ENCODE results near the gene SNED1.

SNED1 gene

DNA sequence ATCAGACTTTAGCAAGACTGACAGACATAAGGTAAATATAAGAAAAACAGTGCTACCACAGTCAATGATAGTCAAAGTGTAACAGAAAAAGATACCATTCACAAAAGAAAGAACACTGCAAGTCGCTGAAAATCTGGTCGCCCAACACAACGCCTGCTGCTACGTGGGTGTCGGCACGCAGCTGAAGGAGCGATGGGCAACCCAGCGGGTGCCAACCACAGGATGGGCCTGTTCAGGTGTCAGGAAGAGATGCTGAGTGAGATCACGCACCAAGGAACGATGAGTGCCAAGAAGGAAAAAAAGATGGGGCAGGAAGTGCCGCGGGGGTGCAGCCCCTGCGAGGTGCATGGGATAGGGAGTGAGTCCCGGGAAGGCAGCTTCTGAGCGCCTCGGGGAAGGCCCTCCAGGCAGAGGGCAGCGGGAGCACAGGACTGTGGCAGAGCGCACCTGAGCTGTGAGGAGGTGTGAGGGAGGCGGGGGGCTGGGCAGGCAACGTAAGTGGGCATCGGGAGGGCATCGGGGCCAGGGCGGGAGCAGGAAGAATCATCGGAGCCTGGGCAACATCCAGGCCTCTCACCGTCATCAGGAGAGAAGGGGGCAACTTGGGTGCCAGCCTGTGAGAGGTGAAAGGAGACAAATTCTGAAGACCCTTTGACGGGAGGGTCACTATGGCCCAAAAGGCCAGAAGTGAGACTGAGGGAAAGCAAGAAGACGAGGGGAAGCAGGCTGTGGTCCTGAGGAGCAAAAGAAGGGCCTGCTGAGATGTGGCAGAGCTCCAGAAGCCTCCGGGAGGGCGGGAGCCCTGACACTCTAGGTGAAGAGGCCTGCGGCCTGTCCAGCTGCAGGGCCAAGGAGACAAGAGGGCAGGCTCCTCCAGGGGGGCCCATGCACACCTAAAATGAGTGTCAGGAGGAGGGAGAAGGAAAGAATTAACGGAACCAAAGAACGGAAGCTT lies 118.5 kb downstream of the SNED1 start:
- TF ChIP-seq, protein P1, sequence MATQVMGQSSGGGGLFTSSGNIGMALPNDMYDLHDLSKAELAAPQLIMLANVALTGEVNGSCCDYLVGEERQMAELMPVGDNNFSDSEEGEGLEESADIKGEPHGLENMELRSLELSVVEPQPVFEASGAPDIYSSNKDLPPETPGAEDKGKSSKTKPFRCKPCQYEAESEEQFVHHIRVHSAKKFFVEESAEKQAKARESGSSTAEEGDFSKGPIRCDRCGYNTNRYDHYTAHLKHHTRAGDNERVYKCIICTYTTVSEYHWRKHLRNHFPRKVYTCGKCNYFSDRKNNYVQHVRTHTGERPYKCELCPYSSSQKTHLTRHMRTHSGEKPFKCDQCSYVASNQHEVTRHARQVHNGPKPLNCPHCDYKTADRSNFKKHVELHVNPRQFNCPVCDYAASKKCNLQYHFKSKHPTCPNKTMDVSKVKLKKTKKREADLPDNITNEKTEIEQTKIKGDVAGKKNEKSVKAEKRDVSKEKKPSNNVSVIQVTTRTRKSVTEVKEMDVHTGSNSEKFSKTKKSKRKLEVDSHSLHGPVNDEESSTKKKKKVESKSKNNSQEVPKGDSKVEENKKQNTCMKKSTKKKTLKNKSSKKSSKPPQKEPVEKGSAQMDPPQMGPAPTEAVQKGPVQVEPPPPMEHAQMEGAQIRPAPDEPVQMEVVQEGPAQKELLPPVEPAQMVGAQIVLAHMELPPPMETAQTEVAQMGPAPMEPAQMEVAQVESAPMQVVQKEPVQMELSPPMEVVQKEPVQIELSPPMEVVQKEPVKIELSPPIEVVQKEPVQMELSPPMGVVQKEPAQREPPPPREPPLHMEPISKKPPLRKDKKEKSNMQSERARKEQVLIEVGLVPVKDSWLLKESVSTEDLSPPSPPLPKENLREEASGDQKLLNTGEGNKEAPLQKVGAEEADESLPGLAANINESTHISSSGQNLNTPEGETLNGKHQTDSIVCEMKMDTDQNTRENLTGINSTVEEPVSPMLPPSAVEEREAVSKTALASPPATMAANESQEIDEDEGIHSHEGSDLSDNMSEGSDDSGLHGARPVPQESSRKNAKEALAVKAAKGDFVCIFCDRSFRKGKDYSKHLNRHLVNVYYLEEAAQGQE (IDR thresholded peaks at IDR 0.05; ENCODE audit: insufficient replicate concordance, low read depth) = no peak
- TF ChIP-seq SPI1 (IDR thresholded peaks at IDR 0.05; ENCODE audit: borderline replicate concordance, low read depth) (no peak), POLR2AphosphoS5 (IDR thresholded peaks at IDR 0.05; ENCODE audit: low read depth) (no peak), GABPA (IDR thresholded peaks at IDR 0.05; ENCODE audit: low read depth) (no peak)
- TF ChIP-seq, protein P2, sequence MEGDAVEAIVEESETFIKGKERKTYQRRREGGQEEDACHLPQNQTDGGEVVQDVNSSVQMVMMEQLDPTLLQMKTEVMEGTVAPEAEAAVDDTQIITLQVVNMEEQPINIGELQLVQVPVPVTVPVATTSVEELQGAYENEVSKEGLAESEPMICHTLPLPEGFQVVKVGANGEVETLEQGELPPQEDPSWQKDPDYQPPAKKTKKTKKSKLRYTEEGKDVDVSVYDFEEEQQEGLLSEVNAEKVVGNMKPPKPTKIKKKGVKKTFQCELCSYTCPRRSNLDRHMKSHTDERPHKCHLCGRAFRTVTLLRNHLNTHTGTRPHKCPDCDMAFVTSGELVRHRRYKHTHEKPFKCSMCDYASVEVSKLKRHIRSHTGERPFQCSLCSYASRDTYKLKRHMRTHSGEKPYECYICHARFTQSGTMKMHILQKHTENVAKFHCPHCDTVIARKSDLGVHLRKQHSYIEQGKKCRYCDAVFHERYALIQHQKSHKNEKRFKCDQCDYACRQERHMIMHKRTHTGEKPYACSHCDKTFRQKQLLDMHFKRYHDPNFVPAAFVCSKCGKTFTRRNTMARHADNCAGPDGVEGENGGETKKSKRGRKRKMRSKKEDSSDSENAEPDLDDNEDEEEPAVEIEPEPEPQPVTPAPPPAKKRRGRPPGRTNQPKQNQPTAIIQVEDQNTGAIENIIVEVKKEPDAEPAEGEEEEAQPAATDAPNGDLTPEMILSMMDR (IDR thresholded peaks at IDR 0.05; ENCODE audit: insufficient read depth, low read length) = no peak
- no peak for DNase-seq (ENCODE audit: low read depth in 1 of 2, low spot score in 1 of 2)
- no peak overlapping the region for H3K4me3 ChIP-seq (replicated peaks; ENCODE audit: insufficient read depth, low read length)
- H3K27ac ChIP-seq (replicated peaks) = no peak overlapping the region
- no peaks in the 10 kb centered on the region for H3K27me3 ChIP-seq (ENCODE audit: insufficient read depth, poor library complexity, severe bottlenecking)

DNA sequence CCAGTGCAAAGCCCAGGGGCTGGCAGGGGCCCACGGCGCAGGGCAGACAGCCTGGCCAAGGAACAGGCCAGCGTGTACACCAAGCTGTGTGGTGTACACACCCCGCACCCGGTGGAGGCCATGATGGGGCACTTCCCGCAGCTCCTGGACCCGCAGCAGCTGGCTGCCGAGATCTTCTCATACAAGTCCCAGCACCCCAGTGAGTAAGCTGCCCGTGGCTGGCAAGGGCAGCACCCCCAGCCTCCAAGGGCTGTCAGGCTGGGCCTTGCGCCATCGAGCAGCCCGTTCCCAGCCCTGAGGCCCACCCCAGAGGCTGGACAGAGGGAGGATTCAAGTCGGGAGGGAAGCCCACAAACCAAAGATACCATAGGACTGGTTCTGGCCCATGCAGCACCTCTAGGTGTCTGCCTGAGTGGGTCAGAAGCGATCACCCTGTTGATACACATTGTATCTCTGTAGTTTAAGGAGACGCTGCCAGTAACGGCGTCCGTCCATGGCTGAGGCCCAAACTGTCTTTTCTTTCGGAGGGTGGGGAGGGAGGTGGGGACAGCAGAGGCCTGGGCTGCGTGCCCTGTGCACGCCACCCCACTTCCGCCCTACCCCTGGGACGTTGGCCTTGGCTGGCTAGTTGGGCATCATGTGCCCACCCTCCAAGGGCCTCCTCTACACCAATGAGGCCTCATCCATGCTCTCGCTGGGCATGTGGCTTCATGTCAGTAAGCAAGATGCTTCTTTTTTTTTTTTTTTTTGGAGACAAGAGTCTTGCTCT lies 120.5 kb downstream of the SNED1 start:
- no peak overlapping the region for H3K4me3 ChIP-seq (replicated peaks; ENCODE audit: insufficient read depth, low read length)
- H3K27ac ChIP-seq (replicated peaks) = no peak overlapping the region
- TF ChIP-seq, protein P2 (IDR thresholded peaks at IDR 0.05; ENCODE audit: insufficient read depth, low read length) = no peak
- TF ChIP-seq GABPA (IDR thresholded peaks at IDR 0.05; ENCODE audit: low read depth) (no peak), SPI1 (IDR thresholded peaks at IDR 0.05; ENCODE audit: borderline replicate concordance, low read depth) (no peak), POLR2AphosphoS5 (IDR thresholded peaks at IDR 0.05; ENCODE audit: low read depth) (no peak)
- TF ChIP-seq, protein P1 (IDR thresholded peaks at IDR 0.05; ENCODE audit: insufficient replicate concordance, low read depth) = no peak
- DNase-seq (ENCODE audit: low read depth in 1 of 2, low spot score in 1 of 2) = no peak
- no peaks in the 10 kb centered on the region for H3K27me3 ChIP-seq (ENCODE audit: insufficient read depth, poor library complexity, severe bottlenecking)

DNA sequence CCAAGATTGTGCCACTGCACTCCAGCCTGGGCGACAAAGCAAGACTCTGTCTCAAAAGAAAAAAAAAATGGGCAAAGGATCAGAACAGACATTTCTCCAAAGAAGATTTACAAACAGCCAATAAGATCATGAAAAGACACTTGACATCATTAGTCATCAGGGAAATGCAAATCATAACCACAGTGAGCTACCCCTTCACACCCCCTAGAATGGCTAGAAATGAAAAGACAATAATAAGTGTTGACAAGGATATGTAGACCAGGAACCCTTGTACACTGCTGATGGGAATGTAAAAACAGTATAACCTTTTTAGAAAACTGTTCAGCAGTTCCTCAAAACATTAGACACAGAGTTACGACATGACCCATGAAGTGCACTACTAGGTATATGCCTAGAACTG lies 122.0 kb downstream of the SNED1 start:
- no peak for DNase-seq (ENCODE audit: low read depth in 1 of 2, low spot score in 1 of 2)
- TF ChIP-seq GABPA (IDR thresholded peaks at IDR 0.05; ENCODE audit: low read depth) (no peak), SPI1 (IDR thresholded peaks at IDR 0.05; ENCODE audit: borderline replicate concordance, low read depth) (no peak), POLR2AphosphoS5 (IDR thresholded peaks at IDR 0.05; ENCODE audit: low read depth) (no peak)
- TF ChIP-seq, protein P1 (IDR thresholded peaks at IDR 0.05; ENCODE audit: insufficient replicate concordance, low read depth) = no peak
- TF ChIP-seq, protein P2 (IDR thresholded peaks at IDR 0.05; ENCODE audit: insufficient read depth, low read length) = no peak
- no peak overlapping the region for H3K27ac ChIP-seq (replicated peaks)
- H3K4me3 ChIP-seq (replicated peaks; ENCODE audit: insufficient read depth, low read length) = no peak overlapping the region
- no peaks in the 10 kb centered on the region for H3K27me3 ChIP-seq (ENCODE audit: insufficient read depth, poor library complexity, severe bottlenecking)
